GM23338 (cell line): ENCODE results near the gene COMMD10. TPM values are rescaled to one million over a fixed set of nuclear protein-coding genes. Genes with fewer than 3 reads are reported as not detected.

ENCODE experiments used
- ATAC-seq: fragments of 200-7000 bp; cut with Tn5 transposase; 3 replicates; pipeline ENCODE4 v1.9.1; 2020
- DNase-seq: peaks from one replicate; pipeline ENCODE4 v3.0.0-alpha.2; 2015; ENCODE audit warnings: low spot score
- H2AFZ ChIP-seq: fragments of 200-600 bp; sonication (generic); 2 replicates; pipeline ENCODE4 v1.8.0; 2016; ENCODE audit warnings: antibody characterized with exemption, mild to moderate bottlenecking, moderate library complexity
- H3F3A ChIP-seq: fragments of 200-600 bp; sonication (generic); replicated peaks from 2 replicates; pipeline ENCODE4 v1.8.0; 2017; ENCODE audit warnings: antibody characterized with exemption, mixed run types, low read depth
- H3K27ac ChIP-seq: fragments of 200-600 bp; sonication (generic); 2 replicates; pipeline ENCODE4 v1.6.1; 2016; ENCODE audit warnings: low read depth
- H3K27me3 ChIP-seq: fragments of 200-600 bp; sonication (generic); 2 replicates; pipeline ENCODE4 v1.8.0; 2016; ENCODE audit warnings: mild to moderate bottlenecking, mixed run types, moderate library complexity; ENCODE audit not compliant: insufficient read depth
- H3K36me3 ChIP-seq: fragments of 200-600 bp; sonication (generic); 2 replicates; pipeline ENCODE4 v1.8.0; 2016; ENCODE audit warnings: mild to moderate bottlenecking; ENCODE audit not compliant: insufficient read depth
- H3K4me1 ChIP-seq: fragments of 200-600 bp; sonication (generic); 2 replicates; pipeline ENCODE4 v1.8.0; 2016; ENCODE audit warnings: mild to moderate bottlenecking, moderate library complexity; ENCODE audit not compliant: insufficient read depth
- H3K4me2 ChIP-seq: fragments of 200-600 bp; sonication (generic); 2 replicates; pipeline ENCODE4 v1.7.1; 2017; ENCODE audit warnings: mixed run types
- H3K4me3 ChIP-seq: fragments of 200-600 bp; sonication (generic); 2 replicates; pipeline ENCODE4 v1.6.1; 2016; ENCODE audit warnings: mixed run types
- H3K79me2 ChIP-seq: fragments of 200-600 bp; sonication (generic); replicated peaks from 2 replicates; pipeline ENCODE4 v1.8.0; 2017; ENCODE audit warnings: mild to moderate bottlenecking; ENCODE audit not compliant: insufficient read depth
- H3K9me2 ChIP-seq: fragments of 200-600 bp; sonication (generic); 2 replicates; pipeline ENCODE4 v1.8.0; 2017; ENCODE audit not compliant: insufficient read depth
- H4K20me1 ChIP-seq: fragments of 200-600 bp; sonication (generic); replicated peaks from 2 replicates; pipeline ENCODE4 v1.8.0; 2017; ENCODE audit warnings: mild to moderate bottlenecking; ENCODE audit not compliant: insufficient read depth
- H3K27ac Mint-ChIP-seq: 2 replicates; pipeline ENCODE4 v1.8.0; 2020; ENCODE audit warnings: inconsistent platforms, mild to moderate bottlenecking, moderate library complexity, mixed read lengths
- H3K27me3 Mint-ChIP-seq: 3 replicates; pipeline ENCODE4 v1.8.0; 2022; ENCODE audit warnings: low read depth, mild to moderate bottlenecking, moderate library complexity, mixed read lengths, inconsistent platforms; ENCODE audit not compliant: insufficient read depth, poor library complexity
- H3K36me3 Mint-ChIP-seq: 3 replicates; pipeline ENCODE4 v1.8.0; 2021; ENCODE audit warnings: low read depth, mild to moderate bottlenecking, inconsistent platforms, moderate library complexity, mixed read lengths
- H3K4me1 Mint-ChIP-seq: 3 replicates; pipeline ENCODE4 v1.8.0; 2020; ENCODE audit warnings: mild to moderate bottlenecking, inconsistent platforms, mixed read lengths
- H3K4me3 Mint-ChIP-seq: 3 replicates; pipeline ENCODE4 v1.8.0; 2021; ENCODE audit warnings: moderate library complexity, mild to moderate bottlenecking, inconsistent platforms, mixed read lengths
- H3K9me3 Mint-ChIP-seq: 3 replicates; pipeline ENCODE4 v1.8.0; 2020; ENCODE audit warnings: moderate library complexity, mild to moderate bottlenecking, inconsistent platforms, mixed read lengths
- CREB1 ChIP-seq: fragments of 250-450 bp; sonication (Bioruptor Pico); IDR thresholded peaks from 2 replicates; pipeline ENCODE4 v1.5.0; 2020; ENCODE audit warnings: low read depth, mild to moderate bottlenecking, moderate library complexity
- EZH2 ChIP-seq: fragments of 200-600 bp; sonication (generic); IDR thresholded peaks from one replicate; pipeline ENCODE4 v1.8.0; 2017; ENCODE audit warnings: antibody characterized with exemption, mild to moderate bottlenecking, low read depth; ENCODE audit not compliant: unreplicated experiment
- EZH2phosphoT487 ChIP-seq: fragments of 200-600 bp; sonication (generic); IDR thresholded peaks from one replicate; pipeline ENCODE4 v1.8.1; 2018; ENCODE audit warnings: antibody characterized with exemption; ENCODE audit not compliant: unreplicated experiment
- NANOG ChIP-seq: IDR thresholded peaks from 2 replicates; pipeline ENCODE4 v1.6.1; 2016; ENCODE audit warnings: antibody characterized with exemption, borderline replicate concordance
- POLR2AphosphoS5 ChIP-seq: IDR thresholded peaks from 2 replicates; pipeline ENCODE4 v1.6.1; 2016; ENCODE audit warnings: antibody characterized with exemption, low read depth
- STAT1 ChIP-seq: IDR thresholded peaks from one replicate; pipeline ENCODE4 v1.6.1; 2016; ENCODE audit warnings: antibody characterized with exemption; ENCODE audit not compliant: unreplicated experiment
- ZNF114 ChIP-seq: fragments of 250-450 bp; sonication (Bioruptor Pico); IDR thresholded peaks from 2 replicates; pipeline ENCODE4 v1.5.0; 2020; ENCODE audit warnings: mild to moderate bottlenecking, moderate library complexity
- ZNF331 ChIP-seq: fragments of 250-450 bp; sonication (Bioruptor Pico); IDR thresholded peaks from 2 replicates; pipeline ENCODE4 v1.5.0; 2020; ENCODE audit warnings: low read depth, mild to moderate bottlenecking, moderate library complexity
- polyA plus RNA-seq: library from polyadenylated mRNA; unstranded; fragments of >200 nt; fragmentation: Nextera tagmentation; extraction: Ambion mirVana; gene quantifications from 2 replicates; pipeline ENCODE4 v1.2.1, GENCODE V29; 2016
- total RNA-seq: library from RNA; depleted of rRNA; stranded (reverse); fragments of >200 nt; shearing (Covaris generic); gene quantifications from 2 replicates; pipeline ENCODE4 v1.2.3, GENCODE V29; 2014
- TF ChIP-seq, protein P1 (sequence below): fragments of 250-450 bp; sonication (Bioruptor Pico); IDR thresholded peaks from 2 replicates; pipeline ENCODE4 v1.5.0; 2020; ENCODE audit warnings: mild to moderate bottlenecking, moderate library complexity
- TF ChIP-seq, protein P2 (sequence below): IDR thresholded peaks from 2 replicates; pipeline ENCODE4 v1.6.1; 2016; ENCODE audit warnings: antibody characterized with exemption

COMMD10 gene
- total and polyA plus RNA-seq, 2 experiments from 2014 or later, result 58.5 to 84.0 TPM

DNA sequence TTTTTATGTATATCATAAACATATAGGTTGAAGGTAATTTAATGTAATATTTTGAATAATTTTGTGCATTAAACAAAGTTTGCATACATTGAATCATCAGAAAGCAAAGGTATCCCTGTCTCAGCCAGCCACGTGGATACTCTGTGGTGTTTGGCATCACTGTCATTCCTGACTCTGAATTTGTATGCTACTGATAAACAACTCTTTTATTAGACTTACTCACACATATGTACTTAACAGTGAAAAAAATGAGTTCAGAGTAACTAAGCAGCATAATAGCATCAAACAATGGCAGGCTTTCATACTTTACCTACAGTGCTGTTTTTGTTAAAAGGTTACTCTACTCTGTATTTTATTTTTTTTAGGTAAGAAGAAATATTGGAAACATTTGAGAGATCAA is 171.9 kb downstream of the COMMD10 start (continued):
- TF ChIP-seq, protein P1, sequence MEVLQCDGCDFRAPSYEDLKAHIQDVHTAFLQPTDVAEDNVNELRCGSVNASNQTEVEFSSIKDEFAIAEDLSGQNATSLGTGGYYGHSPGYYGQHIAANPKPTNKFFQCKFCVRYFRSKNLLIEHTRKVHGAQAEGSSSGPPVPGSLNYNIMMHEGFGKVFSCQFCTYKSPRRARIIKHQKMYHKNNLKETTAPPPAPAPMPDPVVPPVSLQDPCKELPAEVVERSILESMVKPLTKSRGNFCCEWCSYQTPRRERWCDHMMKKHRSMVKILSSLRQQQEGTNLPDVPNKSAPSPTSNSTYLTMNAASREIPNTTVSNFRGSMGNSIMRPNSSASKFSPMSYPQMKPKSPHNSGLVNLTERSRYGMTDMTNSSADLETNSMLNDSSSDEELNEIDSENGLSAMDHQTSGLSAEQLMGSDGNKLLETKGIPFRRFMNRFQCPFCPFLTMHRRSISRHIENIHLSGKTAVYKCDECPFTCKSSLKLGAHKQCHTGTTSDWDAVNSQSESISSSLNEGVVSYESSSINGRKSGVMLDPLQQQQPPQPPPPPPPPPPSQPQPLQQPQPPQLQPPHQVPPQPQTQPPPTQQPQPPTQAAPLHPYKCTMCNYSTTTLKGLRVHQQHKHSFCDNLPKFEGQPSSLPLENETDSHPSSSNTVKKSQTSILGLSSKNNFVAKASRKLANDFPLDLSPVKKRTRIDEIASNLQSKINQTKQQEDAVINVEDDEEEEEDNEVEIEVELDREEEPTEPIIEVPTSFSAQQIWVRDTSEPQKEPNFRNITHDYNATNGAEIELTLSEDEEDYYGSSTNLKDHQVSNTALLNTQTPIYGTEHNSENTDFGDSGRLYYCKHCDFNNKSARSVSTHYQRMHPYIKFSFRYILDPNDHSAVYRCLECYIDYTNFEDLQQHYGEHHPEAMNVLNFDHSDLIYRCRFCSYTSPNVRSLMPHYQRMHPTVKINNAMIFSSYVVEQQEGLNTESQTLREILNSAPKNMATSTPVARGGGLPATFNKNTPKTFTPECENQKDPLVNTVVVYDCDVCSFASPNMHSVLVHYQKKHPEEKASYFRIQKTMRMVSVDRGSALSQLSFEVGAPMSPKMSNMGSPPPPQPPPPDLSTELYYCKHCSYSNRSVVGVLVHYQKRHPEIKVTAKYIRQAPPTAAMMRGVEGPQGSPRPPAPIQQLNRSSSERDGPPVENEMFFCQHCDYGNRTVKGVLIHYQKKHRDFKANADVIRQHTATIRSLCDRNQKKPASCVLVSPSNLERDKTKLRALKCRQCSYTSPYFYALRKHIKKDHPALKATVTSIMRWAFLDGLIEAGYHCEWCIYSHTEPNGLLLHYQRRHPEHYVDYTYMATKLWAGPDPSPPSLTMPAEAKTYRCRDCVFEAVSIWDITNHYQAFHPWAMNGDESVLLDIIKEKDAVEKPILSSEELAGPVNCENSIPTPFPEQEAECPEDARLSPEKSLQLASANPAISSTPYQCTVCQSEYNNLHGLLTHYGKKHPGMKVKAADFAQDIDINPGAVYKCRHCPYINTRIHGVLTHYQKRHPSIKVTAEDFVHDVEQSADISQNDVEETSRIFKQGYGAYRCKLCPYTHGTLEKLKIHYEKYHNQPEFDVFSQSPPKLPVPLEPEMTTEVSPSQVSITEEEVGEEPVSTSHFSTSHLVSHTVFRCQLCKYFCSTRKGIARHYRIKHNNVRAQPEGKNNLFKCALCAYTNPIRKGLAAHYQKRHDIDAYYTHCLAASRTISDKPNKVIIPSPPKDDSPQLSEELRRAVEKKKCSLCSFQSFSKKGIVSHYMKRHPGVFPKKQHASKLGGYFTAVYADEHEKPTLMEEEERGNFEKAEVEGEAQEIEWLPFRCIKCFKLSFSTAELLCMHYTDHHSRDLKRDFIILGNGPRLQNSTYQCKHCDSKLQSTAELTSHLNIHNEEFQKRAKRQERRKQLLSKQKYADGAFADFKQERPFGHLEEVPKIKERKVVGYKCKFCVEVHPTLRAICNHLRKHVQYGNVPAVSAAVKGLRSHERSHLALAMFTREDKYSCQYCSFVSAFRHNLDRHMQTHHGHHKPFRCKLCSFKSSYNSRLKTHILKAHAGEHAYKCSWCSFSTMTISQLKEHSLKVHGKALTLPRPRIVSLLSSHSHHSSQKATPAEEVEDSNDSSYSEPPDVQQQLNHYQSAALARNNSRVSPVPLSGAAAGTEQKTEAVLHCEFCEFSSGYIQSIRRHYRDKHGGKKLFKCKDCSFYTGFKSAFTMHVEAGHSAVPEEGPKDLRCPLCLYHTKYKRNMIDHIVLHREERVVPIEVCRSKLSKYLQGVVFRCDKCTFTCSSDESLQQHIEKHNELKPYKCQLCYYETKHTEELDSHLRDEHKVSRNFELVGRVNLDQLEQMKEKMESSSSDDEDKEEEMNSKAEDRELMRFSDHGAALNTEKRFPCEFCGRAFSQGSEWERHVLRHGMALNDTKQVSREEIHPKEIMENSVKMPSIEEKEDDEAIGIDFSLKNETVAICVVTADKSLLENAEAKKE, result no peak
- no peak for TF ChIP-seq CREB1 (CRISPR knock-in tag)

DNA sequence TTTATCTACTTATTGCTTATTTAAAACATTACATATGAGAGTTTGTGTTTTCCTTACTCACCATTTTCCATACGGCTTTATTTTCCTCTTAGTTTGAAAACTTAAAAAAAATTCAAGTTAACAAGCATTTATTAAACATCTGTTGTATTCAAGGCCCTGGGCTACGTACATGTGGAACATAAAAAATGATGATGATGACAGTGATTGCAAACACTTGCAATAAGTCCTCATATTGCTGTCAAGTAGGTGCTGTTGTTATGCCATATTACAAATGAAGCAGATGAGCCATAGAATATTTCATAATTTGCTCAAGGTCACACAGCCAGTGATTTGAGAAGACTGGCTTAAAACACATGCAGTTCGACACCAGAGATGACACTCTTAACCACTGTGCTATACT is 180.6 kb downstream of the COMMD10 start:
- peaks cover 22% of the 10 kb centered on the region; the same call in 2 of the 3 replicates for H3K4me1 Mint-ChIP-seq
- Histone ChIP-seq H2AFZ (no peak overlapping the region), H4K20me1 (no peaks in the 10 kb centered on the region), H3K9me2 (no peaks in the 10 kb centered on the region), H3K27me3 (no peaks in the 10 kb centered on the region), H3K36me3 (no peaks in the 10 kb centered on the region), H3F3A (no peaks in the 10 kb centered on the region), H3K79me2 (no peaks in the 10 kb centered on the region), H3K4me1 (peaks cover 11% of the 10 kb centered on the region; the same call in 1 of the 2 replicates), H3K4me2 (no peak overlapping the region), H3K27ac (no peak overlapping the region), H3K4me3 (no peak overlapping the region)
- no peak overlapping the region for H3K27ac Mint-ChIP-seq
- peaks cover 12% of the 10 kb centered on the region for H3K36me3 Mint-ChIP-seq
- no peak for DNase-seq
- H3K27me3 Mint-ChIP-seq, result no peaks in the 10 kb centered on the region
- no peaks in the 10 kb centered on the region; the same call in 2 of the 3 replicates for H3K9me3 Mint-ChIP-seq
- no peak overlapping the region for H3K4me3 Mint-ChIP-seq
- ATAC-seq, result no peak
- TF ChIP-seq ZNF114 (CRISPR knock-in tag) (no peak), ZNF331 (CRISPR knock-in tag) (no peak), STAT1 (no peak), POLR2AphosphoS5 (no peak), EZH2phosphoT487 (no peak), EZH2 (no peak), NANOG (no peak), CREB1 (CRISPR knock-in tag) (no peak)
- TF ChIP-seq, protein P1, result no peak
- TF ChIP-seq, protein P2, sequence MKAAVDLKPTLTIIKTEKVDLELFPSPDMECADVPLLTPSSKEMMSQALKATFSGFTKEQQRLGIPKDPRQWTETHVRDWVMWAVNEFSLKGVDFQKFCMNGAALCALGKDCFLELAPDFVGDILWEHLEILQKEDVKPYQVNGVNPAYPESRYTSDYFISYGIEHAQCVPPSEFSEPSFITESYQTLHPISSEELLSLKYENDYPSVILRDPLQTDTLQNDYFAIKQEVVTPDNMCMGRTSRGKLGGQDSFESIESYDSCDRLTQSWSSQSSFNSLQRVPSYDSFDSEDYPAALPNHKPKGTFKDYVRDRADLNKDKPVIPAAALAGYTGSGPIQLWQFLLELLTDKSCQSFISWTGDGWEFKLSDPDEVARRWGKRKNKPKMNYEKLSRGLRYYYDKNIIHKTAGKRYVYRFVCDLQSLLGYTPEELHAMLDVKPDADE, result no peak
